K562 (cell line): ENCODE measurements around the gene TNNT1. TPM values are rescaled to one million over a fixed set of nuclear protein-coding genes. Genes with fewer than 3 reads are reported as not detected.

Source experiments
- CHD1 ChIP-seq: fragments of 200-600 bp; sonication (generic); IDR thresholded peaks from one replicate; pipeline ENCODE4 v1.6.1; 2012; ENCODE audit warnings: mild to moderate bottlenecking, moderate library complexity, low read length, inconsistent platforms
- CREB3L1 ChIP-seq: fragments of 450-650 bp; IDR thresholded peaks from 2 replicates; pipeline ENCODE4 v1.6.1; 2014; ENCODE audit warnings: low read depth, mild to moderate bottlenecking, moderate library complexity, borderline replicate concordance
- CREB5 ChIP-seq: fragments of 250-450 bp; sonication (Bioruptor Pico); IDR thresholded peaks from 2 replicates; pipeline ENCODE4 v1.5.0; 2020; ENCODE audit warnings: mild to moderate bottlenecking
- DDX20 ChIP-seq: fragments of 450-650 bp; IDR thresholded peaks from 2 replicates; pipeline ENCODE4 v1.6.1; 2016; ENCODE audit warnings: missing genetic modification characterization, low read depth, mild to moderate bottlenecking, missing compliant biosample characterization, moderate library complexity
- E2F6 ChIP-seq, 2 experiments: IDR thresholded peaks; 2 replicates each; pipeline ENCODE4 v1.6.1; 2011; ENCODE audit warnings: borderline replicate concordance in 1 of 2, control low read depth in 1 of 2, low read depth in 1 of 2, low read length in 1 of 2, mild to moderate bottlenecking in 1 of 2, mixed read lengths in 1 of 2, moderate library complexity in 1 of 2; ENCODE audit not compliant: insufficient read depth in 1 of 2, insufficient read length in 1 of 2, poor library complexity in 1 of 2, severe bottlenecking in 1 of 2; ENCODE audit errors: extremely low read depth in 1 of 2
- GTF2F1 ChIP-seq: IDR thresholded peaks from 2 replicates; pipeline ENCODE4 v1.6.1; 2011; ENCODE audit warnings: low read depth, low read length, improper control_type of control experiment
- JUN ChIP-seq, 2 experiments: sonication (generic) in 1 of 2; formaldehyde crosslinking in 1 of 2; IDR thresholded peaks; 2 replicates each; pipeline versions ENCODE4 v1.6.1 to v1.8.0; 2012 to 2022; ENCODE audit warnings: borderline replicate concordance in 2 of 2, mild to moderate bottlenecking in 2 of 2, improper control_type of control experiment in 1 of 2, low read depth in 1 of 2, low read length in 1 of 2, missing genetic modification reagents in 1 of 2
- KAT8 ChIP-seq: fragments of 450-650 bp; IDR thresholded peaks from 2 replicates; pipeline ENCODE4 v1.6.1; 2016; ENCODE audit warnings: low read depth, mild to moderate bottlenecking
- NCOA1 ChIP-seq: fragments of 450-650 bp; IDR thresholded peaks from 2 replicates; pipeline ENCODE4 v1.6.1; 2016; ENCODE audit warnings: low read depth
- POLR2AphosphoS2 ChIP-seq: IDR thresholded peaks from 2 replicates; pipeline ENCODE4 v1.6.1; 2012; ENCODE audit warnings: low read length, improper control_type of control experiment
- SMC3 ChIP-seq: conservative IDR thresholded peaks from 2 replicates; pipeline ENCODE4 v1.6.1; 2011; ENCODE audit warnings: low read depth, low read length, improper control_type of control experiment; ENCODE audit not compliant: insufficient read depth
- TAF1 ChIP-seq: IDR thresholded peaks from 2 replicates; pipeline ENCODE4 v1.6.1; 2011; ENCODE audit warnings: mild to moderate bottlenecking, low read length, moderate library complexity; ENCODE audit not compliant: insufficient read depth, control insufficient read depth, severe bottlenecking; ENCODE audit errors: extremely low read depth
- TFE3 ChIP-seq: fragments of 450-650 bp; formaldehyde crosslinking; IDR thresholded peaks from 2 replicates; pipeline ENCODE4 v1.4.0; 2020; ENCODE audit warnings: mild to moderate bottlenecking, mixed read lengths
- ZBTB26 ChIP-seq: fragments of 450-650 bp; formaldehyde crosslinking; IDR thresholded peaks from 2 replicates; pipeline ENCODE4 v1.4.0; 2022; ENCODE audit warnings: missing genetic modification characterization
- ZNF263 ChIP-seq: sonication (generic); formaldehyde crosslinking; IDR thresholded peaks from 2 replicates; pipeline ENCODE4 v1.8.0; 2022; ENCODE audit warnings: mild to moderate bottlenecking, missing genetic modification reagents, borderline replicate concordance
- polyA plus RNA-seq, 8 experiments: library from polyadenylated mRNA; depleted of rRNA in 4 of 8; stranded (reverse) in 5 of 8; unstranded in 3 of 8; fragments of >200 nt; fragmentation: Nextera tagmentation in 2 of 8; fragmentation: Illumina TruSeq in 1 of 8; extraction: Ambion mirVana in 2 of 8; extraction: Trizol in 1 of 8; gene quantifications; 2 replicates each; pipeline versions ENCODE4 v1.2.1 to v1.2.3, GENCODE V29; 2011 to 2014; ENCODE audit warnings: inconsistent platforms in 1 of 8, missing spikeins in 1 of 8
- total RNA-seq, 7 experiments: library from RNA; depleted of rRNA in 6 of 7; stranded (reverse); fragments of >200 nt in 6 of 7; fragmentation: Illumina TruSeq in 2 of 7; extraction: Trizol in 2 of 7; gene quantifications; 2 replicates each; pipeline versions ENCODE4 v1.2.1 to v1.2.3, GENCODE V29; 2011 to 2021; ENCODE audit warnings: low replicate concordance in 1 of 7
- TF ChIP-seq, protein P1 (sequence below): sonication (generic); formaldehyde crosslinking; IDR thresholded peaks from 2 replicates; pipeline ENCODE4 v1.8.0; 2022; ENCODE audit warnings: mild to moderate bottlenecking, missing genetic modification reagents

TNNT1 gene
- total and polyA plus RNA-seq, 9 of the 15 experiments (the other 6 are each of a cell fraction or from before 2014, with no cell fraction given) = 31.8 to 390 (median 227) TPM

GRCh38 chr19:55165952-55166529 lies 17.0 kb upstream of the TNNT1 start (continued):
- peak; percentile 14; the same call in 1 of the 2 replicates for TF ChIP-seq POLR2AphosphoS2
- TF ChIP-seq GTF2F1 = no peak
- no peak for TF ChIP-seq CREB5 (CRISPR knock-in tag)
- TF ChIP-seq KAT8 = no peak
- TF ChIP-seq CREB3L1 = peak; percentile 66; the same call in 1 of the 2 replicates
- no peak for TF ChIP-seq CHD1
- 0 out of 2 replicates have a peak, but pooled peaks have one; percentile 35 for TF ChIP-seq JUN (IDR thresholded peaks at IDR 0.05; ENCODE audit: borderline replicate concordance, low read depth, low read length)
- TF ChIP-seq JUN (CRISPR knock-in tag; IDR thresholded peaks at IDR 0.05; ENCODE audit: borderline replicate concordance) = no peak
- no peak for TF ChIP-seq SMC3
- TF ChIP-seq E2F6 (IDR thresholded peaks at IDR 0.05; ENCODE audit: borderline replicate concordance in 1 of 2, extremely low read depth in 1 of 2, insufficient read depth in 1 of 2, insufficient read length in 1 of 2, low read depth in 1 of 2, low read length in 1 of 2, poor library complexity in 1 of 2, severe bottlenecking in 1 of 2) = no peak
- TF ChIP-seq ZNF263 (CRISPR knock-in tag) = peak; percentile 54; the same call in 1 of the 2 replicates
- TF ChIP-seq TAF1 = no peak
- no peak for TF ChIP-seq DDX20 (tag)
- TF ChIP-seq NCOA1 = no peak
- no peak for TF ChIP-seq TFE3 (CRISPR knock-in tag)
- TF ChIP-seq ZBTB26 = 0 out of 2 replicates have a peak, but pooled peaks have one; percentile 10
- TF ChIP-seq, protein P1, sequence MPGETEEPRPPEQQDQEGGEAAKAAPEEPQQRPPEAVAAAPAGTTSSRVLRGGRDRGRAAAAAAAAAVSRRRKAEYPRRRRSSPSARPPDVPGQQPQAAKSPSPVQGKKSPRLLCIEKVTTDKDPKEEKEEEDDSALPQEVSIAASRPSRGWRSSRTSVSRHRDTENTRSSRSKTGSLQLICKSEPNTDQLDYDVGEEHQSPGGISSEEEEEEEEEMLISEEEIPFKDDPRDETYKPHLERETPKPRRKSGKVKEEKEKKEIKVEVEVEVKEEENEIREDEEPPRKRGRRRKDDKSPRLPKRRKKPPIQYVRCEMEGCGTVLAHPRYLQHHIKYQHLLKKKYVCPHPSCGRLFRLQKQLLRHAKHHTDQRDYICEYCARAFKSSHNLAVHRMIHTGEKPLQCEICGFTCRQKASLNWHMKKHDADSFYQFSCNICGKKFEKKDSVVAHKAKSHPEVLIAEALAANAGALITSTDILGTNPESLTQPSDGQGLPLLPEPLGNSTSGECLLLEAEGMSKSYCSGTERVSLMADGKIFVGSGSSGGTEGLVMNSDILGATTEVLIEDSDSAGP (CRISPR knock-in tag) = 0 out of 2 replicates have a peak, but pooled peaks have one; percentile 37
